ENCODE data around the gene VAT1.

VAT1 gene

GRCh38 chr17:43026595-43026994 lies 4.4 kb upstream of the VAT1 start:
- DNase-seq, result no peak

- no peak for DNase-seq
These were observed 3.8 kb upstream of the VAT1 start for GRCh38 chr17:43025766-43026537.

GRCh38 chr17:43025290-43025657 lies 3.1 kb upstream of the VAT1 start:
- DNase-seq, result no peak

GRCh38 chr17:43024407-43025289 lies 2.5 kb upstream of the VAT1 start, which contains the start of gene RND2:
RND2 (plus strand) TSS chr17:43025231; CDS start chr17:43025348, 117 bp downstream.
- peak; percentile 29 to 76 for DNase-seq

- peak; percentile 18 to 52 for DNase-seq
These were observed 1.1 kb downstream of the VAT1 start for GRCh38 chr17:43020789-43021740.

- DNase-seq, result no peak
These were observed 2.1 kb downstream of the VAT1 start for GRCh38 chr17:43020030-43020621.

GRCh38 chr17:43019418-43019817 lies 2.8 kb downstream of the VAT1 start:
- no peak for DNase-seq

GRCh38 chr17:43018932-43019331 lies 3.3 kb downstream of the VAT1 start:
- DNase-seq, result no peak

- no peak for DNase-seq
These were observed 4.0 kb downstream of the VAT1 start for GRCh38 chr17:43018008-43018853.

GRCh38 chr17:43016216-43016615 lies 6.0 kb downstream of the VAT1 start:
- DNase-seq, result no peak

GRCh38 chr17:43015579-43015978 lies 6.6 kb downstream of the VAT1 start:
- no peak for DNase-seq

- DNase-seq, result no peak
These were observed 7.3 kb downstream of the VAT1 start for GRCh38 chr17:43014649-43015542.

GRCh38 chr17:43014020-43014648 lies 8.1 kb downstream of the VAT1 start:
- DNase-seq, result no peak

- no peak for DNase-seq
These were observed 8.9 kb downstream of the VAT1 start for GRCh38 chr17:43013296-43013695.

- DNase-seq, result no peak
These were observed 10.3 kb downstream of the VAT1 start for GRCh38 chr17:43011728-43012472.

GRCh38 chr17:43010667-43011308 lies 11.4 kb downstream of the VAT1 start:
- no peak for DNase-seq

- DNase-seq, result no peak
These were observed 15.3 kb downstream of the VAT1 start, which contains the start of gene IFI35 for GRCh38 chr17:43006639-43007551. IFI35 (plus strand) TSS chr17:43006784; CDS start chr17:43006948, 164 bp downstream.
